Panc1 (cell line): Measurements from ENCODE around the gene QRICH2. TPM values are rescaled to one million over a fixed set of nuclear protein-coding genes. Genes with fewer than 3 reads are reported as not detected.

Experiments
- ATAC-seq: fragments of 200-7000 bp; cut with Tn5 transposase; 2 replicates; pipeline ENCODE4 v1.9.1; 2020; ENCODE audit warnings: mild to moderate bottlenecking, moderate library complexity
- BruUV-seq: library from RNA; stranded (reverse); fragments of 400-500 nt; replicated peaks from 2 replicates; lab custom pipeline; 2021; lab: Mats Ljungman, UMichigan
- CTCF ChIA-PET: fragments of 300-600 bp; sonication (Branson Sonifier 250); formaldehyde crosslinking; loops from one replicate; lab custom pipeline; 2022; ENCODE audit warnings: antibody characterized with exemption; lab: Charles Lee
- POLR2A ChIA-PET: fragments of 300-600 bp; sonication (Branson Sonifier 250); formaldehyde crosslinking; loops from one replicate; lab custom pipeline; 2022; ENCODE audit warnings: antibody characterized with exemption; lab: Charles Lee
- DNase-seq: peaks from one replicate; pipeline ENCODE4 v3.0.0-alpha.2; 2010; ENCODE audit warnings: low read depth, low spot score
- H3K27ac ChIP-seq: 2 replicates; pipeline ENCODE4 v1.5.1; 2011; ENCODE audit warnings: mild to moderate bottlenecking, low read length, inconsistent platforms
- H3K27me3 ChIP-seq: fragments of 200-500 bp; sonication (Bioruptor generic); 2 replicates; pipeline ENCODE4 v1.6.0; 2014; ENCODE audit warnings: low read length, inconsistent platforms; ENCODE audit not compliant: control insufficient read depth, insufficient read depth
- H3K36me3 ChIP-seq: fragments of 200-500 bp; sonication (Bioruptor generic); 2 replicates; pipeline ENCODE4 v1.5.1; 2014; ENCODE audit warnings: inconsistent platforms, mild to moderate bottlenecking, low read length, moderate library complexity; ENCODE audit not compliant: control insufficient read depth, insufficient read depth
- H3K4me1 ChIP-seq: 2 replicates; pipeline ENCODE4 v1.5.1; 2011; ENCODE audit warnings: inconsistent platforms, mild to moderate bottlenecking, low read length, moderate library complexity; ENCODE audit not compliant: control insufficient read depth, insufficient read depth
- H3K4me3 ChIP-seq, 2 experiments: 2 replicates each; pipeline ENCODE4 v1.5.1; 2011 to 2012; ENCODE audit warnings: low read depth in 2 of 2, low read length in 2 of 2, mild to moderate bottlenecking in 2 of 2, inconsistent platforms in 1 of 2, moderate library complexity in 1 of 2
- H3K9me3 ChIP-seq: fragments of 200-500 bp; sonication (Bioruptor generic); 2 replicates; pipeline ENCODE4 v1.5.1; 2014; ENCODE audit warnings: low read depth, mild to moderate bottlenecking, inconsistent platforms, low read length, moderate library complexity; ENCODE audit not compliant: control insufficient read depth, insufficient read depth
- CTCF ChIP-seq: fragments of 450-650 bp; IDR thresholded peaks from 2 replicates; pipeline ENCODE4 v1.5.1; 2017; ENCODE audit warnings: mild to moderate bottlenecking
- POLR2AphosphoS5 ChIP-seq: IDR thresholded peaks from 2 replicates; pipeline ENCODE4 v1.6.1; 2012; ENCODE audit warnings: mild to moderate bottlenecking, low read depth, low read length, moderate library complexity
- REST ChIP-seq, 2 experiments: IDR thresholded peaks; 2 replicates each; pipeline ENCODE4 v1.6.1; 2011 to 2012; ENCODE audit warnings: low read depth in 2 of 2, control low read depth in 1 of 2, low read length in 1 of 2, mild to moderate bottlenecking in 1 of 2, moderate library complexity in 1 of 2; ENCODE audit not compliant: insufficient read depth in 1 of 2
- SIN3A ChIP-seq: IDR thresholded peaks from 2 replicates; pipeline ENCODE4 v1.6.1; 2012; ENCODE audit warnings: low read depth, mild to moderate bottlenecking, low read length, moderate library complexity, borderline replicate concordance; ENCODE audit not compliant: insufficient read depth
- TCF7L2 ChIP-seq: IDR thresholded peaks from 2 replicates; pipeline ENCODE4 v1.6.1; 2011; ENCODE audit warnings: mild to moderate bottlenecking, low read depth, low read length, inconsistent platforms
- in situ Hi-C: cut with HindIII; loops from 2 replicates; pipeline ENCODE4 v1.10.0; 2016; ENCODE audit warnings: low sequenced_read_pairs, low pct_unique_long_range_greater_than_20kb
- intact Hi-C: fragments of 100-400 bp; cut with micrococcal nuclease; formaldehyde crosslinking; loops from one replicate; pipeline ENCODE4 v1.10.0; 2022; ENCODE audit not compliant: unreplicated experiment
- total RNA-seq: library from RNA; stranded (reverse); gene quantifications from one replicate; pipeline ENCODE4 v1.2.1, GENCODE V29; 2021; ENCODE audit not compliant: unreplicated experiment

The QRICH2 gene
- total RNA-seq, 1 experiment from 2014 or later: 0.92 TPM

- ChIA-PET CTCF (interaction anchor here (0.7 kb wide), 1 partner anchor 13 kb away, joined by 11 read pairs; no protein-coding TSS in a partner anchor), POLR2A (interaction anchor here (0.5 to 0.6 kb wide), 3 partner anchors 14 to 415 kb away, joined by 3 to 4 read pairs (median 4); no protein-coding TSS in a partner anchor)
- Histone ChIP-seq H3K36me3 (no peaks in the 10 kb centered on the region; the same call in 1 of the 2 replicates), H3K9me3 (no peaks in the 10 kb centered on the region), H3K4me1 (peaks cover 54% of the 10 kb centered on the region), H3K27ac (peak overlapping the region; percentile 80; the same call in 1 of the 2 replicates), H3K27me3 (no peaks in the 10 kb centered on the region), H3K4me3 (peak overlapping the region in 1 of 2 experiments; percentile 68; a peak in 2 of 4 replicates)
- in situ Hi-C loops (no loop called here), intact Hi-C loops (no loop called here)
- DNase-seq (no peak), ATAC-seq (no peak)
- TF ChIP-seq SIN3A: no peak
- TF ChIP-seq POLR2AphosphoS5: no peak
- no peak for TF ChIP-seq REST (IDR thresholded peaks at IDR 0.05; ENCODE audit: insufficient read depth in 1 of 2, low read depth in 2 of 2, low read length in 1 of 2)
- TF ChIP-seq CTCF: no peak
- no peak for TF ChIP-seq TCF7L2
- no TSS peak for BruUV-seq
Observed at GRCh38 chr17:76267051-76267576, 41.0 kb downstream of the QRICH2 start.

GRCh38 chr17:76266244-76266938, 41.7 kb downstream of the QRICH2 start:
- Histone ChIP-seq H3K4me1 (peaks cover 54% of the 10 kb centered on the region), H3K27me3 (no peaks in the 10 kb centered on the region), H3K9me3 (no peaks in the 10 kb centered on the region), H3K36me3 (no peaks in the 10 kb centered on the region; the same call in 1 of the 2 replicates), H3K4me3 (peak overlapping the region; percentile 68 to 78), H3K27ac (peak overlapping the region; percentile 80)
- ATAC-seq (no peak), DNase-seq (no peak)
- ChIA-PET POLR2A (interaction anchor here (0.6 kb wide), 2 partner anchors 14 to 46 kb away, joined by 3 to 4 read pairs; no protein-coding TSS in a partner anchor), CTCF (interaction anchor here (0.6 to 0.7 kb wide), 2 partner anchors 13 to 245 kb away, joined by 6 to 11 read pairs; no protein-coding TSS in a partner anchor)
- BruUV-seq: no TSS peak
- in situ Hi-C loops (no loop called here), intact Hi-C loops (no loop called here)
- TF ChIP-seq TCF7L2 (no peak), CTCF (no peak), SIN3A (no peak), POLR2AphosphoS5 (no peak), REST (IDR thresholded peaks at IDR 0.05; ENCODE audit: insufficient read depth in 1 of 2, low read depth in 2 of 2, low read length in 1 of 2) (no peak)
